Measurements from ENCODE around the gene DLG5.

DLG5 gene

GRCh38 chr10:77967611-77968022 lies 41.1 kb upstream of the DLG5 start:
- Histone ChIP-seq H3K4me3 (ENCODE audit: insufficient read depth, low read length, poor library complexity, severe bottlenecking) (no peak overlapping the region), H3F3A (ENCODE audit: insufficient read depth) (no peaks in the 10 kb centered on the region), H3K9me3 (ENCODE audit: insufficient read depth, low read length) (0 out of 2 replicates have a peak, but pooled peaks cover 8% of the 10 kb centered on the region), H2AFZ (ENCODE audit: low read depth, low read length, severe bottlenecking) (no peak overlapping the region), H3K9ac (ENCODE audit: low read length) (no peak overlapping the region), H3K27ac (ENCODE audit: low read depth, low read length) (no peak overlapping the region), H4K20me1 (ENCODE audit: low read depth, low read length) (no peaks in the 10 kb centered on the region), H3K27me3 (ENCODE audit: low read length) (no peaks in the 10 kb centered on the region), H3K36me3 (ENCODE audit: low read length) (no peaks in the 10 kb centered on the region), H3K9me2 (replicated peaks; ENCODE audit: insufficient read depth, low read length) (no peaks in the 10 kb centered on the region), H3K4me2 (ENCODE audit: low read depth, low read length, poor library complexity, severe bottlenecking) (no peak overlapping the region), H3K79me2 (ENCODE audit: insufficient read depth, low read length) (no peaks in the 10 kb centered on the region)
- TF ChIP-seq, protein P1, sequence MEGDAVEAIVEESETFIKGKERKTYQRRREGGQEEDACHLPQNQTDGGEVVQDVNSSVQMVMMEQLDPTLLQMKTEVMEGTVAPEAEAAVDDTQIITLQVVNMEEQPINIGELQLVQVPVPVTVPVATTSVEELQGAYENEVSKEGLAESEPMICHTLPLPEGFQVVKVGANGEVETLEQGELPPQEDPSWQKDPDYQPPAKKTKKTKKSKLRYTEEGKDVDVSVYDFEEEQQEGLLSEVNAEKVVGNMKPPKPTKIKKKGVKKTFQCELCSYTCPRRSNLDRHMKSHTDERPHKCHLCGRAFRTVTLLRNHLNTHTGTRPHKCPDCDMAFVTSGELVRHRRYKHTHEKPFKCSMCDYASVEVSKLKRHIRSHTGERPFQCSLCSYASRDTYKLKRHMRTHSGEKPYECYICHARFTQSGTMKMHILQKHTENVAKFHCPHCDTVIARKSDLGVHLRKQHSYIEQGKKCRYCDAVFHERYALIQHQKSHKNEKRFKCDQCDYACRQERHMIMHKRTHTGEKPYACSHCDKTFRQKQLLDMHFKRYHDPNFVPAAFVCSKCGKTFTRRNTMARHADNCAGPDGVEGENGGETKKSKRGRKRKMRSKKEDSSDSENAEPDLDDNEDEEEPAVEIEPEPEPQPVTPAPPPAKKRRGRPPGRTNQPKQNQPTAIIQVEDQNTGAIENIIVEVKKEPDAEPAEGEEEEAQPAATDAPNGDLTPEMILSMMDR (IDR thresholded peaks at IDR 0.05; ENCODE audit: insufficient read depth, low read length, poor library complexity, severe bottlenecking): no peak
- no peak for TF ChIP-seq EZH2phosphoT487 (conservative IDR thresholded peaks at IDR 0.05; ENCODE audit: low read length)

GRCh38 chr10:77965294-77965693 lies 38.7 kb upstream of the DLG5 start:
- no peak overlapping the region for H3K4me3 ChIP-seq (ENCODE audit: insufficient read depth, low read length, poor library complexity, severe bottlenecking)
- no peak overlapping the region for H3K4me2 ChIP-seq (ENCODE audit: low read depth, low read length, poor library complexity, severe bottlenecking)
- TF ChIP-seq EZH2phosphoT487 (conservative IDR thresholded peaks at IDR 0.05; ENCODE audit: low read length): no peak
- TF ChIP-seq, protein P1 (IDR thresholded peaks at IDR 0.05; ENCODE audit: insufficient read depth, low read length, poor library complexity, severe bottlenecking): no peak
- no peaks in the 10 kb centered on the region for H3F3A ChIP-seq (ENCODE audit: insufficient read depth)
- no peak overlapping the region for H3K9ac ChIP-seq (ENCODE audit: low read length)
- no peaks in the 10 kb centered on the region for H3K36me3 ChIP-seq (ENCODE audit: low read length)
- H3K9me3 ChIP-seq (ENCODE audit: insufficient read depth, low read length): 0 out of 2 replicates have a peak, but pooled peaks cover 8% of the 10 kb centered on the region
- no peaks in the 10 kb centered on the region for H3K9me2 ChIP-seq (replicated peaks; ENCODE audit: insufficient read depth, low read length)
- H3K79me2 ChIP-seq (ENCODE audit: insufficient read depth, low read length): no peaks in the 10 kb centered on the region
- H3K27me3 ChIP-seq (ENCODE audit: low read length): no peaks in the 10 kb centered on the region
- H2AFZ ChIP-seq (ENCODE audit: low read depth, low read length, severe bottlenecking): no peak overlapping the region
- H3K27ac ChIP-seq (ENCODE audit: low read depth, low read length): no peak overlapping the region
- H4K20me1 ChIP-seq (ENCODE audit: low read depth, low read length): no peaks in the 10 kb centered on the region

GRCh38 chr10:77964811-77965210 lies 38.3 kb upstream of the DLG5 start:
- Histone ChIP-seq H3K9ac (ENCODE audit: low read length) (no peak overlapping the region), H3K9me2 (replicated peaks; ENCODE audit: insufficient read depth, low read length) (no peaks in the 10 kb centered on the region), H3F3A (ENCODE audit: insufficient read depth) (no peaks in the 10 kb centered on the region), H2AFZ (ENCODE audit: low read depth, low read length, severe bottlenecking) (no peak overlapping the region), H3K9me3 (ENCODE audit: insufficient read depth, low read length) (0 out of 2 replicates have a peak, but pooled peaks cover 8% of the 10 kb centered on the region), H3K79me2 (ENCODE audit: insufficient read depth, low read length) (no peaks in the 10 kb centered on the region), H4K20me1 (ENCODE audit: low read depth, low read length) (no peaks in the 10 kb centered on the region), H3K36me3 (ENCODE audit: low read length) (no peaks in the 10 kb centered on the region), H3K4me3 (ENCODE audit: insufficient read depth, low read length, poor library complexity, severe bottlenecking) (no peak overlapping the region), H3K4me2 (ENCODE audit: low read depth, low read length, poor library complexity, severe bottlenecking) (no peak overlapping the region), H3K27ac (ENCODE audit: low read depth, low read length) (no peak overlapping the region), H3K27me3 (ENCODE audit: low read length) (no peaks in the 10 kb centered on the region)
- TF ChIP-seq, protein P1 (IDR thresholded peaks at IDR 0.05; ENCODE audit: insufficient read depth, low read length, poor library complexity, severe bottlenecking): no peak
- TF ChIP-seq EZH2phosphoT487 (conservative IDR thresholded peaks at IDR 0.05; ENCODE audit: low read length): no peak

All from SU-DHL-6 (cell line).